Tibial nerve (tissue), 4 donors: ENCODE data around the gene MAP1A.

Source experiments
- EP300 ChIP-seq, 2 donors: sonication (generic); formaldehyde crosslinking; IDR thresholded peaks; one replicate each; pipeline ENCODE4 v1.6.1; 2017; ENCODE audit warnings: antibody characterized with exemption in 2 of 2, mild to moderate bottlenecking in 1 of 2
- POLR2A ChIP-seq, 2 donors: fragments of 450-650 bp; IDR thresholded peaks; one replicate each; pipeline ENCODE4 v1.6.1; 2017; ENCODE audit warnings: antibody characterized with exemption in 2 of 2, mild to moderate bottlenecking in 2 of 2, moderate library complexity in 2 of 2
- TF ChIP-seq, protein P1 (sequence below), 5 experiments: fragments of 200-600 bp in 3 of 5; fragments of 450-650 bp in 2 of 5; sonication (generic) in 3 of 5; IDR thresholded peaks; one replicate each; pipeline ENCODE4 v1.5.1; 2016 to 2019; ENCODE audit warnings: antibody characterized with exemption in 5 of 5, mild to moderate bottlenecking in 3 of 5, moderate library complexity in 2 of 5

DNA sequence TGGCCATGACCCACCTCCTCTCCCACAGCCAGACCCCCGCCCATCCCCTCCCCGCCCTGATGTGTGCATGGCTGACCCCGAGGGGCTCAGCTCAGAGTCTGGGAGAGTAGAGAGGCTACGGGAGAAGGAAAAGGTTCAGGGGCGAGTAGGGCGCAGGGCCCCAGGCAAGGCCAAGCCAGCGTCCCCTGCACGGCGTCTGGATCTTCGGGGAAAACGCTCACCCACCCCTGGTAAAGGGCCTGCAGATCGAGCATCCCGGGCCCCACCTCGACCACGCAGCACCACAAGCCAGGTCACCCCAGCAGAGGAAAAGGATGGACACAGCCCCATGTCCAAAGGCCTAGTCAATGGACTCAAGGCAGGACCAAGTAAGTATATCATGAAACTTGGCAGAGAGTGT lies 11.7 kb downstream of the MAP1A start:
- TF ChIP-seq, protein P1, sequence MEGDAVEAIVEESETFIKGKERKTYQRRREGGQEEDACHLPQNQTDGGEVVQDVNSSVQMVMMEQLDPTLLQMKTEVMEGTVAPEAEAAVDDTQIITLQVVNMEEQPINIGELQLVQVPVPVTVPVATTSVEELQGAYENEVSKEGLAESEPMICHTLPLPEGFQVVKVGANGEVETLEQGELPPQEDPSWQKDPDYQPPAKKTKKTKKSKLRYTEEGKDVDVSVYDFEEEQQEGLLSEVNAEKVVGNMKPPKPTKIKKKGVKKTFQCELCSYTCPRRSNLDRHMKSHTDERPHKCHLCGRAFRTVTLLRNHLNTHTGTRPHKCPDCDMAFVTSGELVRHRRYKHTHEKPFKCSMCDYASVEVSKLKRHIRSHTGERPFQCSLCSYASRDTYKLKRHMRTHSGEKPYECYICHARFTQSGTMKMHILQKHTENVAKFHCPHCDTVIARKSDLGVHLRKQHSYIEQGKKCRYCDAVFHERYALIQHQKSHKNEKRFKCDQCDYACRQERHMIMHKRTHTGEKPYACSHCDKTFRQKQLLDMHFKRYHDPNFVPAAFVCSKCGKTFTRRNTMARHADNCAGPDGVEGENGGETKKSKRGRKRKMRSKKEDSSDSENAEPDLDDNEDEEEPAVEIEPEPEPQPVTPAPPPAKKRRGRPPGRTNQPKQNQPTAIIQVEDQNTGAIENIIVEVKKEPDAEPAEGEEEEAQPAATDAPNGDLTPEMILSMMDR (IDR thresholded peaks at IDR 0.05): no peak
- TF ChIP-seq EP300 (IDR thresholded peaks at IDR 0.05): no peak
- no peak for TF ChIP-seq POLR2A (IDR thresholded peaks at IDR 0.05)
